Breast epithelium (tissue), 4 donors: ENCODE measurements around the gene MCM7. TPM values are rescaled to one million over a fixed set of nuclear protein-coding genes. Genes with fewer than 3 reads are reported as not detected.

ENCODE experiments used
- DNase-seq, 2 donors: peaks; one replicate each; pipeline ENCODE4 v3.0.0-alpha.2; 2019; ENCODE audit warnings: low spot score in 2 of 2
- H3K27ac ChIP-seq, 2 donors: fragments of 200-600 bp; sonication (generic) in 1 of 2; one replicate each; pipeline ENCODE4 v1.5.1; 2016 to 2019; ENCODE audit warnings: mild to moderate bottlenecking in 1 of 2
- H3K27me3 ChIP-seq, 2 donors: fragments of 200-600 bp; sonication (generic) in 1 of 2; one replicate each; pipeline versions ENCODE4 v1.5.1 to v1.6.0; 2017 to 2019; ENCODE audit warnings: control low read depth in 1 of 2, mild to moderate bottlenecking in 1 of 2
- H3K36me3 ChIP-seq: fragments of 200-600 bp; one replicate; pipeline ENCODE4 v1.5.1; 2019
- H3K4me1 ChIP-seq, 2 donors: fragments of 200-600 bp; sonication (generic); one replicate each; pipeline ENCODE4 v1.5.1; 2016 to 2019; ENCODE audit warnings: control low read depth in 1 of 2
- H3K4me3 ChIP-seq, 3 donors: fragments of 200-600 bp; sonication (generic); 1 replicate in 2 of 3; 2 replicates in 1 of 3; pipeline ENCODE4 v1.5.1; 2016 to 2019; ENCODE audit warnings: mild to moderate bottlenecking in 3 of 3, moderate library complexity in 2 of 3
- H3K9me3 ChIP-seq, 2 donors: fragments of 200-600 bp; sonication (generic) in 1 of 2; one replicate each; pipeline ENCODE4 v1.5.1; 2016 to 2019; ENCODE audit warnings: control low read depth in 1 of 2
- POLR2A ChIP-seq: fragments of 450-650 bp; IDR thresholded peaks from one replicate; pipeline ENCODE4 v1.6.1; 2016; ENCODE audit warnings: antibody characterized with exemption, mild to moderate bottlenecking, moderate library complexity
- POLR2AphosphoS5 ChIP-seq, 3 donors: sonication (generic); formaldehyde crosslinking; IDR thresholded peaks; one replicate each; pipeline ENCODE4 v1.6.1; 2017; ENCODE audit warnings: antibody characterized with exemption in 3 of 3
- intact Hi-C: fragments of 100-400 bp; cut with DNase I; formaldehyde crosslinking; loops from one replicate; pipeline ENCODE4 v1.15.1; 2023; ENCODE audit warnings: low total_unique reads
- total RNA-seq, 3 donors: library from RNA; depleted of rRNA; stranded (reverse); fragments of >200 nt; gene quantifications; one replicate each; pipeline ENCODE4 v1.1.0, GENCODE V29; 2016
- TF ChIP-seq, protein P1 (sequence below), 3 donors: fragments of 450-650 bp; IDR thresholded peaks; one replicate each; pipeline ENCODE4 v1.5.1; 2016 to 2017; ENCODE audit warnings: antibody characterized with exemption in 3 of 3, mild to moderate bottlenecking in 3 of 3, moderate library complexity in 3 of 3

MCM7 gene
- total RNA-seq, 3 donors from 2014 or later, result 46.9 to 51.7 (median 50.1) TPM

DNA sequence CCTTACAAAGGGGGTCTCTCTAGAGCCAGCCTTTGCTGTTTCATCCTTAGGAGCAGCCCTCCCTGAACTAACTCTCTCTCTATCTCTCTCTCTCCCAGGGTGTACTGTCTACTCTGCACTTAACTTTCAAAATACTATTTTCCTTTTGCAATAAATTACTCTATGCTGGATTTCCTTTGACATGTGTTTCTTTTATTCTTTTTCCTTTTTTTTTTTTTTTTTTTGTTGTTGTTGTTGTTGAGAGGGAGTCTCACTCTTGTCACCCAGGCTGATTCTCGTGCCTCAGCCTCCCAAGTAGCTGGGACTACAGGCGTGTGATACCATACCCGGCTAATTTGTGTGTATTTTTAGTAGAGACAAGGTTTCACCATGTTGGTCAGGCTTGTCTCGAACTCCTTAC lies 18.2 kb downstream of the MCM7 start:
- DNase-seq, result no peak
- Histone ChIP-seq H3K9me3 (no peaks in the 10 kb centered on the region), H3K27ac (peak overlapping the region; percentile 83 to 89), H3K4me1 (peaks cover 0 to 7% of the 10 kb centered on the region in 2 donors), H3K36me3 (no peaks in the 10 kb centered on the region), H3K4me3 (no peak overlapping the region), H3K27me3 (no peaks in the 10 kb centered on the region)
- no peak for TF ChIP-seq POLR2A
- TF ChIP-seq, protein P1, sequence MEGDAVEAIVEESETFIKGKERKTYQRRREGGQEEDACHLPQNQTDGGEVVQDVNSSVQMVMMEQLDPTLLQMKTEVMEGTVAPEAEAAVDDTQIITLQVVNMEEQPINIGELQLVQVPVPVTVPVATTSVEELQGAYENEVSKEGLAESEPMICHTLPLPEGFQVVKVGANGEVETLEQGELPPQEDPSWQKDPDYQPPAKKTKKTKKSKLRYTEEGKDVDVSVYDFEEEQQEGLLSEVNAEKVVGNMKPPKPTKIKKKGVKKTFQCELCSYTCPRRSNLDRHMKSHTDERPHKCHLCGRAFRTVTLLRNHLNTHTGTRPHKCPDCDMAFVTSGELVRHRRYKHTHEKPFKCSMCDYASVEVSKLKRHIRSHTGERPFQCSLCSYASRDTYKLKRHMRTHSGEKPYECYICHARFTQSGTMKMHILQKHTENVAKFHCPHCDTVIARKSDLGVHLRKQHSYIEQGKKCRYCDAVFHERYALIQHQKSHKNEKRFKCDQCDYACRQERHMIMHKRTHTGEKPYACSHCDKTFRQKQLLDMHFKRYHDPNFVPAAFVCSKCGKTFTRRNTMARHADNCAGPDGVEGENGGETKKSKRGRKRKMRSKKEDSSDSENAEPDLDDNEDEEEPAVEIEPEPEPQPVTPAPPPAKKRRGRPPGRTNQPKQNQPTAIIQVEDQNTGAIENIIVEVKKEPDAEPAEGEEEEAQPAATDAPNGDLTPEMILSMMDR (IDR thresholded peaks at IDR 0.05), result no peak
- no peak for TF ChIP-seq POLR2AphosphoS5 (IDR thresholded peaks at IDR 0.05)
- intact Hi-C loops, result loop anchor here (10.0 kb wide), 2 partner anchors 62 to 68 kb away; partner anchors contain the start of genes LAMTOR4 and ZKSCAN1

DNA sequence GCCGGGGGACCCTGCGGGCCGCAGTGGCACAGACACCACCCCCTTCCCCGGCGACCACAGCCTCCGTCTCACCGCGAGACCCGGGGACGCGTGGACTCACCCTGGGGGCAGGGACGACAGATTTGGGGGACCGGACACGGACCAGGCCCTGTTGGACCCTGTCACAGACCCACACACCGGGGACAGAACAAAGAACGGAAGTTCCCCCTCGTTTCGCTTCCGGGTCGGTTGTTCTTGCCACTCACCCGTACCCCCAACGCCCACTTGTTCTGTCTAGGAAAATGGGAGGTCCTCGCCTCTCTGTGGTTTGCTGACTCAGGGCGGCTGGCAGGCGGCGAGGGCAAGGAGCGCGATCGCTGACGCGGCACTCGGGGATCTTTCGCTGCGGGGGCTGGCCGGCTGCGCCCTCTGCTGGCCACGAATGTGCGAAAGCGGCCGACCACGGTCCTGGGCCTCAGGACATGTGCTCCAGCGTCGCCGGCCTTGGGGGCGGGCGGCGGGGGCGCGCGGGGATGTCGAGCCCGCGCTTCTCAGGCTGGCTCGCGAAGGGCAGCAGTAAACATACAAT lies 19.6 kb downstream of the MCM7 start, which contains the start of gene ZNF3:
Gene ZNF3 (minus strand): TSS at position 189 of the 568 bp plus-strand sequence. CDS start 4,366 bp downstream, outside the sequence.
- TF ChIP-seq, protein P1 (IDR thresholded peaks at IDR 0.05), result peak; percentile 84 to 98 (median 95)
- peak; percentile 89 to 96 (median 95) for TF ChIP-seq POLR2AphosphoS5 (IDR thresholded peaks at IDR 0.05)
- TF ChIP-seq POLR2A, result peak; percentile 54
- intact Hi-C loops, result loop anchor here (10.0 kb wide), 2 partner anchors 63 to 67 kb away; partner anchors contain the start of genes LAMTOR4 and ZKSCAN1
- DNase-seq, result peak; percentile 98 to 99
- Histone ChIP-seq H3K27ac (peak within 1 kb of the TSS; percentile 83 to 89), H3K4me1 (peaks cover 0 to 7% of the 10 kb centered on the region in 2 donors), H3K4me3 (peak within 1 kb of the TSS; percentile 75 to 99 (median 75)), H3K9me3 (no peaks in the 10 kb centered on the region), H3K27me3 (no peaks in the 10 kb centered on the region), H3K36me3 (no peaks in the 10 kb centered on the region)

DNA sequence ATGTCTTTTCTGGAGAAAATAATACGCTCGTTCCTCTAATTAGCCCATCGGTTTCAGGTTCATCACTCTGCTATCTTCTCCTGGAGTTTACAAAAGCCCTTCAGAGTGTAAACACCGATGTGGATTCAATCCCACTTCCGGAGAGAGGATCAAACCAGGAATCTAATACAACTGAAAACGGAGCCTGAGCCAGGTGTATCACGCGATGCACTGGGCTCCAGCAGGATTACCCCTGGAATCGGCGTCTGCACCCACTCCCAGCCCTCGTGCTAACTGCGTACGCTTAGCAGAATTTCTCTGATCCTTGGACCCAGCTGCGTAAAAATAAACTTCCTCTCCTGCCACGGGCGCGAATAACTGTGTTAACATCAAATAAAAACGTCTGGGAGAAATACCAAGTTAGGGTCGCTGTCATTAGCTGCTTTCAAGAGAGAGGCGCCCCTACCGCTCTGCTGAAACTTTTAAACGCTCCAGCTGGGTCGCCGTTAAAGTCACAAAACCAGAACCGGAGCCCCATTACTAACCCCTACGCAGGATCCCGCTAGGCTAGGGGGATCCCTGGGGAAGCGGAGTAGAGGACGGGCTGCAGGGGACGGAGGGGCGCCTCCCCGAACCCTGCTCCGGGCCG lies 20.2 kb downstream of the MCM7 start:
- no peaks in the 10 kb centered on the region for H3K36me3 ChIP-seq
- no peaks in the 10 kb centered on the region for H3K9me3 ChIP-seq
- H3K27me3 ChIP-seq, result no peaks in the 10 kb centered on the region
- H3K4me3 ChIP-seq, result peak overlapping the region; percentile 75 to 99 (median 75)
- peaks cover 0 to 7% of the 10 kb centered on the region in 2 donors for H3K4me1 ChIP-seq
- DNase-seq, result no peak
- peak overlapping the region; percentile 83 to 89 for H3K27ac ChIP-seq
- TF ChIP-seq, protein P1 (IDR thresholded peaks at IDR 0.05), result no peak
- no peak for TF ChIP-seq POLR2AphosphoS5 (IDR thresholded peaks at IDR 0.05)
- TF ChIP-seq POLR2A, result no peak
- intact Hi-C loops, result loop anchor here (10.0 kb wide), 2 partner anchors 64 to 66 kb away; partner anchors contain the start of genes LAMTOR4 and ZKSCAN1

DNA sequence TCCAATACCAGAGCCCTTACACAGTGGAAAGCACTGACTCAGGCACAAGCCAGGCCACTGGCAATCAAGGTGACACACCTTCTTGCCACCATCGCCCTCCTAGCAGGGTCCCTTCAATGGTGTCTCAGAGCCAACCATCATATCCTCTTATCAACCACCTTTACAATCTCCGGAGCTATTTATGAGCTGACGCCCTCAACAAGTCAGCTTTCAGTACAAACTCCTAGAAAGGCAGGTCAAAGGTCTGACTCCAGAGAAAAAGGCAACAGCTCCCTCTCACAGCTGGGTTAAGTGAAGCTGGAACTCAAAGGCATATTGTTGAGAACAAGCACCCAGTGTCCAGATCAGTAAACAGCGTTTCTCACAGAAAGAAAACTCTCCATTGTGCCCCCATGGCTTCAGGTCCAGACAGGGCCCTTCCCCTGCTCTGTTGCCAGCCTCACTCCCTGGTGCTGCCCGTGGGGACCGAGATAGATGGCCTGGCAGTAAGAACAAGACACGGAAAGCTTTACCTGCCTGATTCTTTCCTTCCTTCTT lies 22.1 kb downstream of the MCM7 start:
- intact Hi-C loops, result no loop called here
- no peak overlapping the region for H3K27ac ChIP-seq
- DNase-seq, result no peak
- H3K36me3 ChIP-seq, result no peaks in the 10 kb centered on the region
- no peak for TF ChIP-seq POLR2A
- no peak for TF ChIP-seq POLR2AphosphoS5 (IDR thresholded peaks at IDR 0.05)
- TF ChIP-seq, protein P1 (IDR thresholded peaks at IDR 0.05), result no peak
- no peak overlapping the region for H3K4me3 ChIP-seq
- peaks cover 0 to 7% of the 10 kb centered on the region in 2 donors for H3K4me1 ChIP-seq
- no peaks in the 10 kb centered on the region for H3K27me3 ChIP-seq
- H3K9me3 ChIP-seq, result no peaks in the 10 kb centered on the region

DNA sequence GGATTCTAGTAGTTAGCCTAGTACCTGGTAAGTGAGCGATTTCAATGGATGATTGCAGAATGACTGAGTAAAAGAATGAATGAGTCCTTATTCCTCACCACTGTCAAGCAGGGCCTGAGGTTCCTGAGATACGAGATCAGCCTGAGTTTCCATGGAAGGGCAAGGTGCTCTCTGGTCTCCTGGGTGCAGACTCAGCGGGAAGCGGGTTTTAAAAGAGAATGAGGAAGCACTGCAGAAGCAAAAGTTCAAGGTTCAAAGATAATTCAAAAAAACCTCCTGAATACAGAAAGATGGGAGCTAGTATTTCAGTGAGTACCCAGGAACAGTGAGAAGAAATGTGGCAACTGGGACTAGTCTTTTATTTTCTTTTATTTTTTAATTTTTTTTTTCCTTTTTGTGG lies 24.0 kb downstream of the MCM7 start:
- intact Hi-C loops, result no loop called here
- Histone ChIP-seq H3K27me3 (no peaks in the 10 kb centered on the region), H3K9me3 (peaks cover 4 to 6% of the 10 kb centered on the region in 2 donors), H3K36me3 (peaks cover 10% of the 10 kb centered on the region), H3K4me1 (peaks cover 0 to 7% of the 10 kb centered on the region in 2 donors), H3K4me3 (no peak overlapping the region), H3K27ac (no peak overlapping the region)
- no peak for DNase-seq
- TF ChIP-seq, protein P1 (IDR thresholded peaks at IDR 0.05), result no peak
- TF ChIP-seq POLR2AphosphoS5 (IDR thresholded peaks at IDR 0.05) (no peak), POLR2A (no peak)
